ENCODE measurements around the gene STK33.

Gene STK33

GRCh38 chr11:8426076-8426475 is 168.0 kb downstream of the STK33 start:
- DNase-seq (ENCODE audit: low spot score), result no peak

GRCh38 chr11:8415195-8415594 is 178.8 kb downstream of the STK33 start:
- DNase-seq (ENCODE audit: low spot score), result no peak

GRCh38 chr11:8408151-8408941 is 185.7 kb downstream of the STK33 start:
- DNase-seq (ENCODE audit: low spot score), result no peak

GRCh38 chr11:8403310-8403709 is 190.7 kb downstream of the STK33 start:
- DNase-seq (ENCODE audit: low spot score), result peak; percentile 13

GRCh38 chr11:8392886-8393285 is 201.1 kb downstream of the STK33 start:
- DNase-seq (ENCODE audit: low spot score), result no peak

GRCh38 chr11:8392166-8392565 is 201.9 kb downstream of the STK33 start:
- DNase-seq (ENCODE audit: low spot score), result no peak

GRCh38 chr11:8390851-8391612 is 203.0 kb downstream of the STK33 start:
- no peak for DNase-seq (ENCODE audit: low spot score)

- no peak for DNase-seq (ENCODE audit: low spot score)
These were observed 204.7 kb downstream of the STK33 start for GRCh38 chr11:8389029-8389996.

GRCh38 chr11:8387693-8388092 is 206.3 kb downstream of the STK33 start:
- no peak for DNase-seq (ENCODE audit: low spot score)

GRCh38 chr11:8387141-8387540 is 206.9 kb downstream of the STK33 start:
- no peak for DNase-seq (ENCODE audit: low spot score)

- no peak for DNase-seq (ENCODE audit: low spot score)
These were observed 207.7 kb downstream of the STK33 start for GRCh38 chr11:8386134-8386864.

- DNase-seq (ENCODE audit: low spot score), result peak; percentile 80
These were observed 209.7 kb downstream of the STK33 start for GRCh38 chr11:8384199-8384821.

GRCh38 chr11:8383627-8384026 is 210.4 kb downstream of the STK33 start:
- no peak for DNase-seq (ENCODE audit: low spot score)

GRCh38 chr11:8383227-8383626 is 210.8 kb downstream of the STK33 start:
- no peak for DNase-seq (ENCODE audit: low spot score)

- DNase-seq (ENCODE audit: low spot score), result no peak
These were observed 211.5 kb downstream of the STK33 start for GRCh38 chr11:8382436-8383053.

- no peak for DNase-seq (ENCODE audit: low spot score)
These were observed 212.1 kb downstream of the STK33 start for GRCh38 chr11:8381871-8382396.

GRCh38 chr11:8381343-8381742 is 212.7 kb downstream of the STK33 start:
- no peak for DNase-seq (ENCODE audit: low spot score)

GRCh38 chr11:8375932-8376331 is 218.1 kb downstream of the STK33 start:
- DNase-seq (ENCODE audit: low spot score), result no peak

GRCh38 chr11:8375460-8375859 is 218.6 kb downstream of the STK33 start:
- no peak for DNase-seq (ENCODE audit: low spot score)

GRCh38 chr11:8374716-8375115 is 219.3 kb downstream of the STK33 start:
- no peak for DNase-seq (ENCODE audit: low spot score)

Measured in SW480 (cell line).